TTC549 (cell line): ENCODE results near the gene PRUNE2.
"Not testable (repeated sequence)": the region's sequence is repeated elsewhere in the genome, so short reads cannot be mapped to it uniquely, and the experiment has no call there.

Experiments used
- FAIRE-seq: peaks from 2 replicates; lab custom pipeline; 2012; peaks lifted over from hg19 to GRCh38; lab: Jason Lieb, UNC

The PRUNE2 gene

DNA sequence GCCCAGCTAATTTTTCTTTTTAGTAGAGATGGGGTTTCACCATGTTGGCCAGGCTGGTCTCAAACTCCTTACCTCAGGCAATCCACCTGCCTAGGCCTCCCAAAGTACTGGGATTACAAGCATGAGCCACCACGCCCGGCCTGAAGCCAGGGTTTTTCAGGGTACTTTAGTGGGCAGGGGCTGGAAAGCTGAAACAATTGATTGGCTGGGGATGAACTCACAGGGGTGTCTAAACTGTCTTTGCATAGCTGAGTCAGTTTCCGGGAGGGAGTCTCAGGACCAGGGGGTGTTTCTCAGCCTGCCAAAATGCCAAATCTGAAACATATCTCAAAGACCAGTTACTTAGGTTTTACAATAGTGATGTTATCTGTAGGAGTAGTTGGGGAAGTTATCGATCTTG, 46.1 kb downstream of the PRUNE2 start:
- no peak for FAIRE-seq

DNA sequence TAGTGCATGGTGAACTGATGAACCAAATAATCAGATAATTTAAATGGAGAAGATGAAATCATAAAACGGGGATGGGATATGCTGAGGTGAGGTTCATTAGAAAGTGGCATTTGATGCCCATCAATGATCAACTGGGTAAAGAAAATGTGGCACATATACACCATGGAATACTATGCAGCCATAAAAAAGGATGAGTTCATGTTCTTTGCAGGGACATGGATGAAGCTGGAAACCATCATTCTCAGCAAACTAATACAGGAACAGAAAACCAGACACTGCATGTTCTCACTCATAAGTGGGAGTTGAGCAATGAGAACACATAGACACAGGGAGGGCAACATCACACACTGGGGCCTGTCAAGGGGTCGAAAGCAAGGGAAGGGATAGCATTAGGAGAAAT, 47.7 kb downstream of the PRUNE2 start:
- not testable (repeated sequence) for FAIRE-seq

DNA sequence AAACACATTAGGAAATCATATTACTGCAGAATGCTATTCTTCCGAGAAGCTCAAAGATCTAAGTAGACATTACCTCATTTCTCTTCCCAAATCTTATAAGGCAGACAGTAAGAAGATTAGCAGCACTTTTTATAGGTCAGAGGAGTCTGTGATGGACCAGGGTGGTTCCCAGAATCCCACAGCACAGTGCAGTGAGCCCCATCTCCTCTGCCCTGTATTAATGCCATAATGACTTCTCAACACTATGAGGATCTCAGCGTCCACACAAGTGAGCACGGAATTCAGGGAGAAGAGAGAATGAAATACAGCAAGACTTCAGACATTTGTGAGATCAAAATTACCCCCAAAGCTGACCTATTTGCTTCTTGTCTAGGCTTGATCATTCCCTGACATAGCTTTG, 49.9 kb downstream of the PRUNE2 start:
- no peak for FAIRE-seq

DNA sequence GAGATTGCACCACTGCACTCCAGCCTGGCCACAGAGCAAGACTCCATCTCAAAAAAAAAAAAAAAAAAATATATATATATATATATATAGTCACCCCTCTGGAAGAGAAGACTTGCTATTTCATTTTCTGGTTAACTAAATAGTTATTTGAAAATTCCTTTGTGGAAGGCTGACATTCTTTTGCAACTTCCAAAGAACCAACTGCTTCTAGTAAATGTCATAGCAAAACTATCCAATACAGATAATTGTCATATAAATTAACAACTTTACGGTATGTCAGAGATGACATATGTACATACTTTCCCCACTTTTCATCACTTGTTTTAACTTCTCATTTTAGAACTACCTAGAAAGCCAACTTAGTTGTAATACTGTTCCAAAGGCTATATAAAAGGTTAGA, 50.9 kb downstream of the PRUNE2 start:
- no peak for FAIRE-seq

DNA sequence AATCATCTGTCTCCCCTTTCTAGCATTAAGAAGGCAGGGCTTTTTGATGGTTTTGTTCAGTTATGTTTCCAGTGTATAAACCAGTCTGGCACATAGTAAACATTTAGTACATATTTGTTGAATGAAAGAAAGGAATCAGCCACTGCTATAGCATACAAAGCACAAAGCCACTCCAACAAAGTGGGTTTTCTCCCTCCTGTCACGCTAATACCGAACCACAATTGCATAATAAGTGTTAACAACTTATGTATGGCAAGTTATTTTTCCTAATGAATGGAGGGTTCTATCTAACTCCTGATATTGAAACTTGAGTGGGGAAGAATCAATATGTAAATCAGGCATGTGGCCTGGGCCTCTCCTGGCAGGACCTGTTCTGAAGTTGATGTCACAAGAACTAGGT, 53.9 kb downstream of the PRUNE2 start:
- no peak for FAIRE-seq

DNA sequence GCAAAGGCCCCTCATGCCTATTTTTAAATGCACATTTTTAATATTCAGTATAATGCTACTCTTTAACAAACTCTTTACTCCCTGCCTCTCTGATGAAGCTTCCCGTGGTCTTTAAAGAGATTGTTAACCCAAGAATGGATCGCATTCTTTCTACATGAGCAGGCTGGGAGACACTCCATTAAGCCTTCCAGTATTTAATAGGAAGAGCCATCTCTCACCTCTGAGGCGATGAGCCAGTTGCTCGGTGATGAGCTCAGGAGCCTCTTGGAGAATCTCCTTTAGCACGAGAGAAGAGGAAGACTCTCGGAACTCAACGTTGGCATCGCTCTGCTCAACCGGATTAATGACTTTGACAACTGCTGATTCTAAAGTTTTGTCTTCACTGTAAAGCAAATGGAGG, 59.6 kb downstream of the PRUNE2 start:
- no peak for FAIRE-seq

DNA sequence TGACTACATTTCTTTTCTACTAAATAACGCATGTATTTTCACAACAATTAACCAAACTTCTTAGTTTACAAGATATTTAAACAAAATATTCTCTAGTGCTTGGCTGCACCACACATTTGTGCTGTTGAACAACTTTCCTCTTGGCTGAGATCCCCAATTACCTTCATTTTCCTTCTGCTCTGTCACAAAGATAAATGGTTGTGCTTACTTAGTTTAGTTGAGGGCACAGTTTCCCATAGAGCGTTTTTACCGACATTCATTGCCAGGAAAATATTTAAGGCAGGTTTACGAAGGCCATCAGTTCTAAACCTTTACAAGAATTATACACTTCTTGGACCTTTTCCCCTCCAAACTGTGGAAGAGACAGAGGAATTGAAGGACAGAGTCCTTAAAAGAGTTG, 60.7 kb downstream of the PRUNE2 start:
- no peak for FAIRE-seq

DNA sequence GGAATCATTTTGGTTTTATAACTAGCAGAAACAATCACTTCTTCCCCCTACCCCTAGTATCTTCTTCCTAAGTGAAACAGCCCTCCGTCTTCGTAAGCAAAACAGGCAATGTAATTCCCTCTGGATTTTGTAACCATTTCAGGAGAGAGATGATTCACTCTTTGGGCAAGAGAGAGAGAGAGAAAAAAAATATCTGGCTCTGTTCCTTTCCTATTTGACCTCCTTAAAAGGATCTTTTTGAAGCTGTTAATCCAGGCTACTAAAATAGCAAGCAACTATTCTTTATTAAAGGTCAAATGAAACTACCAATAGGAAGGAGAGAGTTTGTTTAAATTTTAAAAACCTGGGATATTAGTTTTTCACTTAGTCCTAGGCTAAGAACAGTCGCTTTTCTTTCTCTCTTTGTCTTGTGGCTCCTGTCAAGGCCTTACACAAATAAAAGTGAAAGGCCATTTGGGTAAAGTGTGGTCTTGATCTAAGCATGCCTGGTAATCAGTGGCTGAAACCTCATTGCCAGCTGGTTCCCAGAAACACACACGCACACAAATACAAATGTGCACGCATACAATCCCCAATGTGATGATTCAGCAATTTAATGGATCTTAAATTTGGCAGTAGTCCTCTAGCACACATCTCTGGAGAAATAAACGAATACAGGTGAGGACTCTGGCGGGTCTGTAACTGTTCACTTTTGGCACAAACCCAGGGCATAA, 70.2 kb downstream of the PRUNE2 start:
- no peak for FAIRE-seq

DNA sequence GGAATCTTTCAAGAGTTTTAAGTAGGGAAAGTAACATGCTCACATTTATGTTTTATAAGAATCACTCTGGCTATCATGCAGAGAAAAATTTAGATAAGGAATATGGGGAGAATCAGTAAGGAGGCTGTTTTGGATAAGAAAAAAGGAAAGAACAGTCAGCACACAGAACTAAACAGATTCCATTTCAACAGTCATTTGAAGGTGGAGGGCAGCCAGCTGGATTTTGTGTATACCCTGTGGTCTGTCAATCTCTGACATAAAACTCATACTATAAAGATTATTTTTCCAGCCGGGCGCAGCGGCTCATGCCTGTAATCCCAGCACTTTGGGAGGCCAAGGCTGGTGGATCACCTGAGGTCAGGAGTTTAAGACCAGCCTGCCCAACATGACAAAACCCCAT, 77.5 kb downstream of the PRUNE2 start:
- no peak for FAIRE-seq

DNA sequence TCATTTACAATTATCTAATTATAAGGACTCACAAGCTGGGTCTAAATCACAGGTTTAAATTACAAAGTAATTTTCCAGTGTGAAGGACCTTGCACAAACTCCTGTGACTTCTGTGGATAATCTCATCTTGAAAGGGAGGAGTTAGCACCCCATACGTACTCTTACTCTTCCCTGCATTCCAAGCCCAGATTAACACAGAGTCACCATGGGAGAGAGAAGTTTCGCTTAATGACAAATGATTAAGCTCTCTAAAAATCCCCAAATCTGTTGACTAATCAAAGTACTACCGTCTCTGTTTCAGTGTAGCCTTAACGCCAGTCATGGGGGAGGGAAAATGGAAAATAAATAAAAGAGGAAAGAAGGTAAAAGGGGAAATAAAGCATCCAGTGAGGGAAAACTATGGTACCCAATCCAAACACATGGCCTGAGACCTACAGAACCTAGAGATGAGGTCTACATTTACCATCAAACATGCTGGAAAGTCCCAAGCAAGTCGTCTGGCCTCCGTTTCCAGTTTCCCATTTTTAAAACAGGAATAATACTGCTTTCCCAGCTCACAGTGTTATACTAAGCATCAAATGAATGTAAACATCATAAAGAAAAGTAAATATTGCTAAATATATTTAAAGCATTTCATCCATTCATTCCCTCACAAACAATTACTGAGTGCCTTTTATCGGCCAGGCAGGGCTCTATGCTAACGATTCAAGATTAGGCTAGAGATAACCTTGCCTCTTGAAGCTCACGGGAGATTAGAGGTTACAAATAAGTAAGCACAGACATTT, 78.4 kb downstream of the PRUNE2 start:
- no peak for FAIRE-seq

DNA sequence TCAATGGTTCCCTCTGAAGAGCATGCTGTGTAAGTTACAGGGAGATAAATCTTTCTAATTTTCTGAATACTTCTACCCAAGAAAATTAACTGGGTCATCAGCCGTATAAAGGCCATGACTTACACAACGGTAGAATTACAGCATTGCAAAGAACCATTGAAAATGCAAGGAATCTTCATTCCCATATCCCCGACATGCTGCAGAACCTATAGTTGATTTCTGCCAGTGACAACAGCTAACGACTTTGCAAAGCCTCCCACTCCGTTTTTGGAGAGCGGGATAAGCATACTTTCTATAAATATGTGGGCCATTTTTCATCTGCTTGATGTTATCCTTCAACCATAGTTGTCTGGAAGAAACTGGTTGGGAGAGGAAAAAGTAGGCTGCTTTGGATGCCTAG, 85.5 kb downstream of the PRUNE2 start:
- no peak for FAIRE-seq

DNA sequence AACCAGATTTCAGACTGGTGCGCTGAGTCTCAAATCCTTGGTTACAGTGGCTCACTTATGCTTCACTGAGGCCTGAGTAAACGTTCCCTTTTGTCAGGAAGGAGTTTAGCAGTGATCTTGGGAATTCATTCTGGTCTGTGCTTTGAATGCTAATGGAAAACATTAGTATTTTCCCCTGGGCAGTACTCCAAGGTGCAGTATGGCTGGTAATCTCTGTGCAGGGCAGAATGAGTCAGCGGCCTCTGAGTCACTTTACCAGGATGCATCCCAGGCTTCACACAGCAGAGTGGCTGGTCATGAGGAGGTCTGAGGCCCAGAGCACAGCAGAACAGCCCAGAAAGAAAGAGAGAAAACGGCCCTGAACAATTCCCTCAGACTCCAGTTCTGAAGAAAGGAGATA, 87.6 kb downstream of the PRUNE2 start:
- no peak for FAIRE-seq

DNA sequence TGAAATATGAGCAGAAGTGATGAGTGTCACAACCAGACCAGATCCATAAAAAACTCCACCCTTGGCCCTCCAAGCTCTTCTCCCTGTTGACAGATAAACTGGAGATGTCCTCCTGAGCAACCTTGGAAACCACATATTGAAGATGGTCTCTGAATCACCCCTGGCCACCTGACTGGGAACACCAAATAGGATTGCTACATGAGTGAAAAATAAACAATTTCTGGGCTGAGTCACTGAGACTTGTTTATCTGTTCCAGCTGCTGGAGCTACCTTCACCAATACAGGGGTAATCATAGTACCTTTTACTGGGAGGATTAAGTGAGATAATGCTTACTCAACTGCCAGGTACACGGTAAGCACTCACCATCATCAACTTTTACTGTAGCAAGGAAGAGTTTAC, 88.4 kb downstream of the PRUNE2 start:
- FAIRE-seq: no peak

DNA sequence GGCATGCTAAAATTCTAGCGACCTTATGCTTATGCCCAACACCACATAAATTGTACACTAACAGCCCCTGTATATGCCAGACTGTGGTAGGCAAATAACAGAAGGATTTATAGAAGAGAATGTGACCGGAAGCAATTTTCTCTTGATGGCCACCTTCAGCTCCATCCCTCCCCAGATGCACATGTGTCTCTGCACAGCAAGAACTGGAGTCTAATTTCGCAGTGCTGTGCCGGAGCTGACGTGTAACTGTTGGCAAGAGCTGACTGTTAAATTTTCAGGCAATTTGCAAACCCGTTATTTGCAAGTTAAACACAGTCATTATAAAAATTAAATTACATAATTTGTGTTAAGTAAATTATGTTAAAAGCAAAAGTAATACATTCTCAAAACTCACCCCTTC, 93.3 kb downstream of the PRUNE2 start:
- FAIRE-seq: no peak

DNA sequence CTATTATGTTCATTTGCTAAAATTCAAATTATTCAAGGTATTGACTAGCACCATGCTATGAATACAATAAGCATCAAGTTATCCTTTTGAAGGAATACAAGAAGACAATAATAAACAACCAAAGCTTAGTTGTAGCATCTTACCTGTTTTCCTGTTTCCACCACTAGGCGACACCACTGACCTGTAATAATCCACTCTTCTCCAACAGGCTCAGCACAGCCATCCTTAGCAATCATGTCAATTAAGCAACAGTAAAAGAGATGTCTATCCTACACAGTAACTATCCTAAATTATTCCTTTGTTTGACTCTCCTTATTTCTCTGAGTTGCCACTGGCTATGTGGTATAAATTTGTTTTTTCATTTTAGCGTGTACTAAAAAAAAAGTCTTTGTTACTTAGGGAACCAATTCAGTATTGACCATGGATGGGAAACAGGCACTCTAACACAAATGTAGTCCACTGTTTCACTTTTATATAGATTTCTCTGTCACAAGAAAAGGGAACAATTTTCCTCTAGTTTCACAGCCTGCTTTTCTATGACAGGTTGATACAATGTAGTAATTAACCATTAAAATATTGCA, 95.4 kb downstream of the PRUNE2 start:
- FAIRE-seq: no peak

DNA sequence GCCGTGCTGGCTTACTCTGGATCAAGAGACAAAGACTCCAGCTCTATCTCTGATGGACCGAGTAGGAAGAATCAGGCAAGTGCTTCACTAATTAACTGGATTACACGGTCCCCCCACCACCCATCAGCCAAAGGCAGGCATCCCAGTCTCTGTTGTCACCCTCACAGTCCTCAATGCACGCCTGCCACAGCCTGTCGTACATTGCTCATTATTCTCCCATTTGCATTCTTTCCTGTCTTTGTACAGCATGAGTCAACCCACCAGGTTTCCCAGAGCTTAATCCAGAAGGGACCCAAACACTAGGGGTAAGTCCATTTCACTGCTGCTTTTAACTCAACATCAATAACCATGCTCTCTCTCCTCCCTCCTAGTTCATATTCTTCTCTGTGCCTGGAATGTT, 97.3 kb downstream of the PRUNE2 start:
- no peak for FAIRE-seq

DNA sequence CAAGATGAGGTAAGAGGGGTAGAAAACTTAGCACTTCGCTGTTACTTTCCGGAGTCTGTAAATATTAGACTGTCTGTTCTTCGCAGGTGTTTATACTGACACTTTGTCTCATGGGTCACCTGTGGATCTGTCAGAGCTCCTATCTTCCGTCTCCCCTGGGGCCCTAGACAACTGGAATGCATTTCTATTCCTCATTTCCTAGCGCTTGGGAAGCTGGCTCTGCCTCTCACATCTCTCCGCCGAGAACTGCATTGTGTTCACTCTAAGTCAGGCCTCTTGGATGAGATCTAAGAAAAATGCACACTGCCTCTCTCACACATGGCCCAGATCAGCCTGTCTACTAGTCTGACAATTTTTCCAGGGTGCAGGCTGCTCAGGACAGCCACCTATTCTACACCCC, 102.2 kb downstream of the PRUNE2 start:
- no peak for FAIRE-seq

DNA sequence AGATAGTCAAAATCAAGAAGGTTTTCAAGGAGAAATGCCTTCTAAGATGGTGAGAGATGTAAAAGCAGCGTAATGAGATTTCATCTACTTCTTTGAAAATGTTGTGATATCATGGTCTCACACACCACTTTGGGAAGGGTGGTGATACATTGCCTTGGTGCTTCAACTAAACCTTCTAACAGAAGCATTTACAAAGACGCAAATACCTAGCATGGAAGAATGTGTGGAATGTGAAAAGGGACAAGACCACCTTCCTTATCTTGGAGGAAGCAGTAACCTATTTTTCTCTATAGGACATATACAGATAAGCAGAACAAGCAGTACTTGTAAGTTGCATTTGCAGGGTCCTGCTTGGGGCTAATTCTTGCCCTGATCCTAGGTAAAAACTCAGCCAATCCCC, 102.8 kb downstream of the PRUNE2 start:
- no peak for FAIRE-seq

DNA sequence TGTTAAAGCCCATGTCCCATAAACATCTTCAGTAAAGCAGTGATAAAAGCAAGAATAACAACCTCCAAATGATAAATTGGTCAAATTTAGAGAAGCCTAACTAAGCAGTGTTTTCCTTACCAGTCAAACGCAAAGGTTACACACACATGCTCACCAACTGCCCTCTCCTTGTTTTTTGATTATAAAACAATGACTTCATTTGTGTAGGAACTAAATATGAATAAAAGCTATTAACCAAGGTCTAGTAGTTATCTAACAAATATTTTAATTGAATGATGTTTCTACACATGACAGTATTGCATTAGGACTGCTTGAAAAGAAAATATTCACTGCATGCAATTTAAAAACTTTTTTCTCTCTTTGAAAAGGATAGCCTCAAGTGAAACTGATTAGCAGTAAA, 105.0 kb downstream of the PRUNE2 start:
- FAIRE-seq: no peak

DNA sequence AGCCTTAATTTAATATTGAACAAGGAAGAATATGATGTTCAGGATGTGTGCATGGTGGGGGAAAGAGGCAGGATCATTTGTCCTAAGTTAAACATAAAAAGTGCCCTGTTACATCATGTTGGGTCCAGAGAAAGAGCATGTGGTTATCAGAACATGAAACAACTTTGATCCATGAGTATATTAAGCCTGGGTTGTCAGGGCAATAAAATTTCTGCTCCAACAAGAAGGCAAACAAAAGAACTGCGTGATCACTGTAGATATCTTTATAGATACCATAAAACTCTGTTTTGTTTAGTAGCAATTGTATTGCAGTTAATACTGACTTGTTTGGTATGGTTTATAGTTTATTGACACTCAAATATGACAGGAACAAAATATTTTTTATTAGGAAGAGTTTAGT, 106.4 kb downstream of the PRUNE2 start:
- no peak for FAIRE-seq

DNA sequence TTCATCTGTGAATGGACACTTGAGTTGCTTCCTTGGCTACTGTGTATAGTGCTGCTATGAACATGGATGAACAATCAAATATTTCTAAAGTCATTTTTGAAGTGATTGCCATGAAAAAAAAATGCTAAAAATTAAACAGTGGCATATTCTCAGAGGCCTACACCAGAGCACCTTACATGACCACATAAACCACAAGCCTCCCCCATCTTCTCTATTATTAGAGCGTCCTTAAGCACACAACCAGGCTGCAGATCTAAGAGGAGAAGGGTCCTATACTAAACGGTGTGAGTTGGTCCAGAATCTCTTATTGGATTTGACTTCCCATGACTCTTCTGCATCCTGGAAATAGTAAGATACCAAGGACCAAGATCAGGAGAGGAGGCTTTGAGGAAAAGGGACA, 107.4 kb downstream of the PRUNE2 start:
- no peak for FAIRE-seq

DNA sequence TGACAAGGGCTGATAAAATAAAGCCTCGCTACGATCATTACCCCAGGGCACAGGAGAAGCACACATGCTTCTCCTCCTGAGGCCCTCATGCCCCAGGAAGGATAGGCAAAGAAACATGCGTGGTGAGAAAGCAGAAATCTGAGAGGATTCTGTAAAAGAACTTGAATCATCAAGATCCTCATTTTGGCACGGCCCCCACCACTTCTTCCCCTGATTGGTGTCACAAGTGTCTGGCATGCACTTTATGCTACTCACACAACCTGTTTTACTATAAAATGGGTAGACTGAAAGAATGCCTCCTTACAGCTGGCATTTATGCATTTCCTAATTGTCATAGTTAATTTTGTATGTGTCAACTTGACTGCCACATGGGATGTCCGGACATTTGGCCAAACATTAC, 109.6 kb downstream of the PRUNE2 start:
- FAIRE-seq: no peak

DNA sequence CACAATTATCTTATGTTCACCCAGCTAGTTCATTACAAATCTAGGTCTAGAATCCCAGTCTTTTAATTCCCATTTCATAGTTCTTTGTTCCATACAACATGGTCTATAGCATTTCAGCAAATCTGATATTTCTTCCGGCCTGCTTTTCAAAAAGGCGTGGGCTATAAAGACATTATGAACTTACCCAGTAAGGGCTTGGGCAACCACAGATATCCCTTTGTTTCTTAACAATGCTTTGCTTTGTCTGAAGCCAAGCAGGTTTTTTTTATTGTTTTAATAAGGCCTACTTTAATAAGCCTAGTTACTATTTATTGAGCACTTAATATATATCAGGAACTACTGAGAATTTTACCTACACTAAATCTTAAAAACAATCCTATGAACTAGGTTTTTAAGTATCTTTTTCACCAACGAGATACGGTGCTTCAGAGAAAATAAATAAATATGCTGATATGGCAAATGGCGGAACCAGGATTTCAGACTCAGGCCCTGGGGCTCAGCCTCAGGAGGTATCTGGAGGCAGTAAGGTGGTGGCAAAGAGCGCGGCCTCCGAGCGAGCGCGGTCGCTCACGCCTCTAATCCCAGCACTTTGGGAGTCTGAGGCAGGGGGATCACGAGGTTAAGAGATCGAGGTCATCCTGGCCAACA, 112.0 kb downstream of the PRUNE2 start:
- no peak for FAIRE-seq
